LNCaP clone FGC (cell line): ENCODE results near the gene ONECUT3.

ENCODE experiments used
- DNase-seq: peaks from one replicate; pipeline ENCODE4 v3.0.0-alpha.2; 2011; ENCODE audit warnings: low read depth
- H3K4me3 ChIP-seq: 2 replicates; pipeline ENCODE4 v1.5.1; 2011; ENCODE audit warnings: mild to moderate bottlenecking, low read depth, low read length, control low read depth
- TF ChIP-seq, protein P1 (sequence below): IDR thresholded peaks from 2 replicates; pipeline ENCODE4 v1.5.1; 2012; ENCODE audit warnings: mild to moderate bottlenecking; ENCODE audit not compliant: control insufficient read depth, insufficient read depth; ENCODE audit errors: extremely low read depth

The ONECUT3 gene

DNA sequence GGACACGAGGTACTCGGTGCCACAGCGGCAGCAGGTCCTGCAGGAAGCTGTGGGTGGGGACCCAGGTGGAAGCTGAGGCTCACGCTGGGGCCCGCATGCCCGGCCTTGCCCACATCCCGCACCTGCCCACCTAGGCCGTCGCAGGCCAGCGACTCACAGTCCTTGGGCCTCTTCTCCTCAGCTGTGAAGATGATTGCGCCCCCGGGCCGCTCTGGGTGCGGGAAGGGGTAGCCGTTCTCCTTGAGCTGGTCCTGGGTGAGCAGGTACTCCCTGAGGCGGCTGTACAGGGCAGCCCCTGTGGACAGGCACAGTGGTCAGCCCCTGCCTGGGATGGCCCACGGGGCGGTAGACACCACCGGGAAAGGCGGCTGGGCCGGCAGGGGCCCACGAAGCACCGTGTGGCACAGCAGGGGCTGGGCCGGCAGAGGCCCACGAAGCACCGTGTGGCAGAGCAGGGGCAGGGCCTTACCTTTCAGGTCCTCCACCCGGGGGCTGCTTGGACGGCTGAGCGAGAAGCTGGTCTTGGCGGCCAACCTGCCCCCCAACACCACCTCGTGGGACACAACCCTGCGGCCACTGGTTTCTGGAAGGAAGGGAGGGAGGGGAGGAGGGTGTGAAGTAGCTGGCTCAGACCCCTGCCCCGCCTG is 65.4 kb downstream of the ONECUT3 start:
- TF ChIP-seq, protein P1, sequence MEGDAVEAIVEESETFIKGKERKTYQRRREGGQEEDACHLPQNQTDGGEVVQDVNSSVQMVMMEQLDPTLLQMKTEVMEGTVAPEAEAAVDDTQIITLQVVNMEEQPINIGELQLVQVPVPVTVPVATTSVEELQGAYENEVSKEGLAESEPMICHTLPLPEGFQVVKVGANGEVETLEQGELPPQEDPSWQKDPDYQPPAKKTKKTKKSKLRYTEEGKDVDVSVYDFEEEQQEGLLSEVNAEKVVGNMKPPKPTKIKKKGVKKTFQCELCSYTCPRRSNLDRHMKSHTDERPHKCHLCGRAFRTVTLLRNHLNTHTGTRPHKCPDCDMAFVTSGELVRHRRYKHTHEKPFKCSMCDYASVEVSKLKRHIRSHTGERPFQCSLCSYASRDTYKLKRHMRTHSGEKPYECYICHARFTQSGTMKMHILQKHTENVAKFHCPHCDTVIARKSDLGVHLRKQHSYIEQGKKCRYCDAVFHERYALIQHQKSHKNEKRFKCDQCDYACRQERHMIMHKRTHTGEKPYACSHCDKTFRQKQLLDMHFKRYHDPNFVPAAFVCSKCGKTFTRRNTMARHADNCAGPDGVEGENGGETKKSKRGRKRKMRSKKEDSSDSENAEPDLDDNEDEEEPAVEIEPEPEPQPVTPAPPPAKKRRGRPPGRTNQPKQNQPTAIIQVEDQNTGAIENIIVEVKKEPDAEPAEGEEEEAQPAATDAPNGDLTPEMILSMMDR = no peak
- no peak overlapping the region for H3K4me3 ChIP-seq
- DNase-seq = no peak

DNA sequence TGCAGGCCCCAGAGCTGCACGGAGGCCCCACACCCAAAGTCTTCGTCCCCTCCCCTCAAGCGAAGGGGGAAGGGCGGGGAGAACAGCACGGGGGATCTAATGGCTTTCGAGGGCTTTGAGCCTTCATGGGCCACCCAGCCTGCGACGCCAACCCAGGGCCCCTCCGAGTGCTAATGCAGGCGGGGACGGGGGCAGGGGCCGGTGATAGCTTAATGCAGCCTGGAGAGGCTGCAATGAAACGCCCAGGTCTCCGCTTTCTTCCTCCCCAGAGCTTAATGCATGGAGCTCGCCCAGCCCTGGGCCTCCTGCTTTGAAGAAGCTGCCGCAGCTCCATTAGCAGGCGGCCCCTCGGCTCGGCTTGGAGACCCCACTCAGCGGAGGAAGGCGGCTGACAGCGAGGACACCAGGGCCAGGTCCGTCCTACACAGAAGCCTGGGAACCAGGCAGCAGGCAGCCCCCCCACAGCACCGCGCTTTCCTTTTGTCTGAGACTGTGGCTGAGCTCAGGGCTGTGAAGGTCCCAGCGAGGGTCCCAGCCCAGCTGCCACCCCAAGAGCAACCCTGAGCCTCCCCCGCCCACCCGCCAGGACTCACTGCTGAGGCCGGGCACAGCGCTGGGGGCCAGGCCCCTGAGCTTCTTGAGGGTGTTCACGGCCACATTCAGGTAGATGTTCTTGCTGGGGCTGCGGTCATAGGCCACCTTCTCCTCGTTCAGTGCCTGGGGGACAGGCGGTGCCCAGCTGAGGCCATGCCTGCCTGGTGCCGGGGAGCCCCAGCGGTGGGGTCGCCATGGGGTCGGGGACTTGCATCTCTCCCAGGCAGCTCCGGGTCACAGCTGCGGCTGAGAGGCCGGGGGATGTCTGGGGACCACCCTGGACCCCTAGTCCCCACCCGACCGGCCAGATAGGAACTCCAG is 66.3 kb downstream of the ONECUT3 start:
- no peak for DNase-seq
- H3K4me3 ChIP-seq = no peak overlapping the region
- TF ChIP-seq, protein P1 = no peak

DNA sequence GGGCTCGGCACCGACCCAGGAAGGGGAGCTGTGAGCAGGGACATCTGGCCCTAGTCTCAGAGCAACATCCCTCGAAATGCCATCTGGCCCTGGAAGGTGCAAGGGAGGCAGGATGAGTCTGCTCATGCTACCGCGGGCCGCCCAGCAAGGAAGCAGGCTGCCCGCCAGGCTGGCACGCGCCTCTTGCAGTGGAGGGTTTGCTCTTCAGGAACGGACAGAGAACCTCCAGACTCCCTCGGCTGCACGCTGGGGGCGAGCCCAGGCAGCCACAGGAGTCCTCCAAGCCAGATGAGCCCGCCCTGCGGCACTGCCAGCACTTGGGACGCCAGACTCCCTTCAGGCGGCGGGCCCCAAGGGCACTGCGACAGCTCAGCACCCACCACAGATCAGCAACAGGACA is 68.9 kb downstream of the ONECUT3 start:
- TF ChIP-seq, protein P1 = no peak
- no peak for DNase-seq
- no peak overlapping the region for H3K4me3 ChIP-seq

DNA sequence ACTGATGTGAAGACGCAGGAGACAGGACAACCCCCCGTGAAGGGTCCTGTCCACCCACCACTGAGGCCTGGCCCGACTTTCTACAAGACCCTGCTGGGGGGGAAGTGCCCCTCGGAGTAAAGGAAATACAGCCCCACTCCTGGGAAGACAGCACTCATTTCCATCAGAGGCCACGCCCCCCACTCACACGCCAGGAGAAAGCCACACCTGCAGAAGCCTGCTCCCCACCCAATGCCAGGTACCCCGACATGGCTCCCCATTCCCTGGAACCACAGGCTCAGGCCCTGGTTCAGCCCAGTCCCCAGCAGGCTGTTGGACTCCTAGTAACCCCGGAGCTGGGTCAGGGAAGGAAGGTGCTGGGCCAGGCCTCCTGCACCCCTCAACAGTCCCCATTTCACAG is 69.7 kb downstream of the ONECUT3 start:
- no peak for DNase-seq
- TF ChIP-seq, protein P1 = no peak
- H3K4me3 ChIP-seq = no peak overlapping the region

DNA sequence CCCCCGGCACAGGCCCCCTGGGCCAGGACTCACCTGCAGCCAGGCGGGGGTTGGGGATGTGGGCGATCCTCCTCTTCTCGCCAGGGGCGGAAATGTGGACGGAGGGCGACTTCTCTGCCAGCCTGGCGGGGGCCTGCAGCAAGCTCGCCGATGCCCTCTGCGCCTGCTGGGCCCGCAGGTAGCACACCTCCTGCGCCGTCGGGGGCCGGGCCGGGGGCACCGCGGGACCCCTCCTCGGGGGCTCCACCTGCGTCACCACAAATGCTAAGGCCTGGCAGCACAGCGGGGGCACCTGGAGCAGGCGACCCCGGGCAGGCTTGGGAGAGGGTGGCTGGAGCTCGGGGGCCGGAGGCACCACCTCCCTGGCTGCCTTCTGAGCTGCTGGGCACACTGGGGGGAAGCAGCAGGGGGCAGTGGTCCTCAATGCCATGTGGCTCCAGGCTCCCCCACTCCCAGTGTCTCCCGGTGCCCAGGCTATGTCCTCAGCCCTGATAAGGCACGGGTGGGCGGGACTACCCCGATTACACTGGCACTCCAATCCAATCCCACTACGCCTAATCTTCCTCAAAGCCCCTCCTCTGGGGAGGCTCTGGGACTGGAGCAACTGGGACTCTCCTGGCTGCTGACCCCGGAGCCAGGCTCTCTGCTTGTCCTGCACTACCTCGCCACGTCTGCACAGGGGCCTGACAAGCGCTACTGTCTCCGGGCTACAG is 70.4 kb downstream of the ONECUT3 start:
- H3K4me3 ChIP-seq = no peak overlapping the region
- no peak for DNase-seq
- TF ChIP-seq, protein P1 = no peak

DNA sequence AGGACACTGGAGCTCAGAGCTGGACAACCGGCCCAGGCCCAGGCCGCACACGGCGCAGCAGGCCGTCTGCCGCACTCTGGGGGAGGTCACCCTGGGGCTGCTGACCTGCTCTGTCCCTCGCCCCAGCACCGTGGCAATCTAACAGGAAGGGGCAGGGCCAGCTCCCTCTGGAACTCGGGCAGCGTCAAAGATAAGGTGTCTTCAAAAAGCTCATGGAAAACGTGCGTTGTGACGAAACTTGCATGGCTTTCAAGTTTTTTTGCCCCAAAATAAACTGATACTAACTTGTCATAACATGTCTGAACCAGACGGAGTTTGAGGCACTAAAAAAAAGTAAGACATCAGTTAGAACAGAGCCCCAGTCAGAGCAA is 70.9 kb downstream of the ONECUT3 start:
- DNase-seq = no peak
- H3K4me3 ChIP-seq = no peak overlapping the region
- TF ChIP-seq, protein P1 = no peak
